ENCODE results near the gene BMP2K.

- no peak for TF ChIP-seq CTCF (IDR thresholded peaks at IDR 0.05)
- no peak for TF ChIP-seq POLR2A (IDR thresholded peaks at IDR 0.05)
Observed at GRCh38 chr4:78753091-78753490, 23.1 kb upstream of the BMP2K start.
